GM18526 (cell line): ENCODE data around the gene RAB44.

Experiments
- POLR2A ChIP-seq: IDR thresholded peaks from 3 replicates; pipeline ENCODE4 v1.6.1; 2011; ENCODE audit not compliant: insufficient read length; ENCODE audit errors: extremely low read depth

RAB44 gene

GRCh38 chr6:36662827-36663256 is 34.8 kb upstream of the RAB44 start:
- no peak for TF ChIP-seq POLR2A

- no peak for TF ChIP-seq POLR2A
Measured at GRCh38 chr6:36663504-36664446, 33.9 kb upstream of the RAB44 start.

GRCh38 chr6:36665180-36665579 is 32.4 kb upstream of the RAB44 start:
- TF ChIP-seq POLR2A, result no peak

GRCh38 chr6:36666287-36666686 is 31.3 kb upstream of the RAB44 start:
- TF ChIP-seq POLR2A, result no peak

- TF ChIP-seq POLR2A, result peak; percentile 29
Measured at GRCh38 chr6:36666826-36667591, 30.6 kb upstream of the RAB44 start.

GRCh38 chr6:36668591-36668990 is 29.0 kb upstream of the RAB44 start:
- no peak for TF ChIP-seq POLR2A

GRCh38 chr6:36669002-36669401 is 28.6 kb upstream of the RAB44 start:
- TF ChIP-seq POLR2A, result no peak

- TF ChIP-seq POLR2A, result no peak
Measured at GRCh38 chr6:36670271-36670670, 27.4 kb upstream of the RAB44 start.

GRCh38 chr6:36671687-36672375 is 25.8 kb upstream of the RAB44 start:
- TF ChIP-seq POLR2A, result no peak

- TF ChIP-seq POLR2A, result no peak
Measured at GRCh38 chr6:36673882-36674281, 23.7 kb upstream of the RAB44 start.

- TF ChIP-seq POLR2A, result no peak
Measured at GRCh38 chr6:36674942-36675341, 22.7 kb upstream of the RAB44 start.

GRCh38 chr6:36676141-36677058 is 21.2 kb upstream of the RAB44 start:
- TF ChIP-seq POLR2A, result no peak

- TF ChIP-seq POLR2A, result no peak
Measured at GRCh38 chr6:36677059-36677749, 20.4 kb upstream of the RAB44 start.
